HFFc6 (cell line): ENCODE measurements around the gene EME2. TPM values are rescaled to one million over a fixed set of nuclear protein-coding genes. Genes with fewer than 3 reads are reported as not detected.

ENCODE experiments used
- DNase-seq: peaks from one replicate; pipeline ENCODE4 v3.0.0-alpha.2; 2018
- H3K27ac Mint-ChIP-seq: 2 replicates; pipeline ENCODE4 v1.8.0; 2020; ENCODE audit warnings: mild to moderate bottlenecking, mixed read lengths
- H3K27me3 Mint-ChIP-seq: 2 replicates; pipeline ENCODE4 v1.8.0; 2021; ENCODE audit warnings: mild to moderate bottlenecking, moderate library complexity, mixed read lengths; ENCODE audit not compliant: insufficient read depth
- H3K36me3 Mint-ChIP-seq: 2 replicates; pipeline ENCODE4 v1.8.0; 2021; ENCODE audit warnings: low read depth, mixed read lengths
- H3K4me1 Mint-ChIP-seq: 2 replicates; pipeline ENCODE4 v1.8.0; 2020; ENCODE audit warnings: low read depth, mixed read lengths
- H3K4me3 Mint-ChIP-seq: 2 replicates; pipeline ENCODE4 v1.8.0; 2020; ENCODE audit warnings: mild to moderate bottlenecking, moderate library complexity, mixed read lengths
- H3K9me3 Mint-ChIP-seq: 2 replicates; pipeline ENCODE4 v1.8.0; 2020; ENCODE audit warnings: mild to moderate bottlenecking, mixed read lengths
- CTCF ChIP-seq: fragments of 200-600 bp; sonication (generic); IDR thresholded peaks from 2 replicates; pipeline ENCODE4 v1.5.0; 2021; ENCODE audit warnings: antibody characterized with exemption, mild to moderate bottlenecking
- total RNA-seq, 6 experiments: library from RNA; stranded (reverse); fragmentation: NEBNext Ultra II Directional; extraction: Animal tissue kit (Norgen Biotek cat#: 25700); gene quantifications; 2 replicates in 1 of 6; 3 replicates in 5 of 6; pipeline ENCODE4 v1.2.3, GENCODE V29; 2021

The EME2 gene
- total RNA-seq, 6 experiments from 2014 or later: 11.4 to 16.1 (median 12.3) TPM

- Mint-ChIP-seq H3K4me3 (peak overlapping the region; percentile 90), H3K36me3 (no peaks in the 10 kb centered on the region), H3K27ac (peak overlapping the region; percentile 74), H3K27me3 (peaks cover 28% of the 10 kb centered on the region), H3K4me1 (peaks cover 23% of the 10 kb centered on the region), H3K9me3 (no peaks in the 10 kb centered on the region)
- no peak for TF ChIP-seq CTCF
- DNase-seq: no peak
These were observed 8.6 kb downstream of the EME2 start for GRCh38 chr16:1781254-1781653.

- Mint-ChIP-seq H3K27ac (peak overlapping the region; percentile 74), H3K4me1 (peaks cover 23% of the 10 kb centered on the region), H3K27me3 (peaks cover 24% of the 10 kb centered on the region), H3K9me3 (no peaks in the 10 kb centered on the region), H3K36me3 (no peaks in the 10 kb centered on the region), H3K4me3 (peak overlapping the region; percentile 90)
- peak; percentile 39 for TF ChIP-seq CTCF
- no peak for DNase-seq
These were observed 9.3 kb downstream of the EME2 start for GRCh38 chr16:1781758-1782407.

GRCh38 chr16:1782408-1783264 lies 10.0 kb downstream of the EME2 start, which contains the start of the genes NUBP2 and SPSB3:
Gene NUBP2, plus strand, starts transcription at chr16:1782960. Its CDS starts 61 bp downstream, at chr16:1783021.
Gene SPSB3, minus strand, starts transcription at chr16:1782571. Its CDS starts 1,088 bp downstream, at chr16:1781483.
- H3K4me1 Mint-ChIP-seq: peaks cover 23% of the 10 kb centered on the region
- no peak for TF ChIP-seq CTCF
- H3K27ac Mint-ChIP-seq: peak within 1 kb of the TSS; percentile 77

GRCh38 chr16:1784977-1785845 lies 12.6 kb downstream of the EME2 start:
- no peaks in the 10 kb centered on the region for H3K9me3 Mint-ChIP-seq
- no peak overlapping the region for H3K4me3 Mint-ChIP-seq
- H3K36me3 Mint-ChIP-seq: peaks cover 4% of the 10 kb centered on the region; the same call in 1 of the 2 replicates
- DNase-seq: no peak
- H3K27ac Mint-ChIP-seq: no peak overlapping the region
- peaks cover 22% of the 10 kb centered on the region for H3K4me1 Mint-ChIP-seq
- peaks cover 15% of the 10 kb centered on the region for H3K27me3 Mint-ChIP-seq
- TF ChIP-seq CTCF: no peak

More at GRCh38 chr16:1782408-1783264, 10.0 kb downstream of the EME2 start, which contains the start of the genes NUBP2 and SPSB3:
- Mint-ChIP-seq H3K36me3 (no peaks in the 10 kb centered on the region), H3K4me3 (peak within 1 kb of the TSS; percentile 94), H3K27me3 (peaks cover 26% of the 10 kb centered on the region), H3K9me3 (no peaks in the 10 kb centered on the region)
- DNase-seq: peak; percentile 100

GRCh38 chr16:1785846-1786170 lies 13.2 kb downstream of the EME2 start:
- DNase-seq: no peak
- peaks cover 4% of the 10 kb centered on the region; the same call in 1 of the 2 replicates for H3K36me3 Mint-ChIP-seq
- TF ChIP-seq CTCF: no peak
- H3K27ac Mint-ChIP-seq: no peak overlapping the region
- H3K4me1 Mint-ChIP-seq: peaks cover 16% of the 10 kb centered on the region
- H3K9me3 Mint-ChIP-seq: no peaks in the 10 kb centered on the region
- peaks cover 15% of the 10 kb centered on the region for H3K27me3 Mint-ChIP-seq
- H3K4me3 Mint-ChIP-seq: no peak overlapping the region
